K562 (cell line): ENCODE data around the gene EPB41L4B. TPM values are rescaled to one million over a fixed set of nuclear protein-coding genes. Genes with fewer than 3 reads are reported as not detected.

Experiments
- ATAC-seq: fragments of 200-7000 bp; cut with Tn5 transposase; 3 replicates; pipeline ENCODE4 v1.9.1; 2020; ENCODE audit warnings: moderate library complexity
- BruUV-seq: library from RNA; stranded (reverse); fragments of 400-500 nt; replicated peaks from 2 replicates; lab custom pipeline; 2021; lab: Mats Ljungman, UMichigan
- CTCF ChIA-PET: fragments of 300-600 bp; formaldehyde crosslinking; extraction: SDS; loops from one replicate; lab custom pipeline; 2021; ENCODE audit warnings: low intra/inter-chr PET ratio; lab: Yijun Ruan, JAX
- POLR2A ChIA-PET: fragments of 300-600, 350-650 bp; sonication (Branson Sonifier 250); formaldehyde crosslinking; extraction: SDS; loops from one replicate; lab custom pipeline; 2021; ENCODE audit warnings: antibody characterized with exemption, inconsistent platforms; lab: Yijun Ruan, JAX
- DNase-seq, 4 experiments: peaks; one replicate each; pipeline versions ENCODE4 v3.0.0 to v3.0.0-alpha.2; 2011 to 2018; ENCODE audit warnings: low spot score in 3 of 4, mixed read lengths in 3 of 4; ENCODE audit errors: extremely low read depth in 1 of 4
- FAIRE-seq: peaks from 2 replicates; lab custom pipeline; 2011; peaks lifted over from hg19 to GRCh38; lab: Jason Lieb, UNC
- H2AFZ ChIP-seq: 2 replicates; pipeline ENCODE4 v1.6.0; 2011; ENCODE audit warnings: low read depth, low read length, control low read depth, inconsistent platforms
- H3K27ac ChIP-seq: fragments of 200-600 bp; 3 replicates; pipeline ENCODE4 v1.8.0; 2011; ENCODE audit warnings: low read depth, mild to moderate bottlenecking, control low read depth, inconsistent platforms, low read length, moderate library complexity, mixed read lengths; ENCODE audit errors: extremely low read depth
- H3K27me3 ChIP-seq, 2 experiments: fragments of 300-600 bp in 1 of 2; 2 replicates in 1 of 2; 3 replicates in 1 of 2; pipeline versions ENCODE4 v1.6.0 to v1.8.0; 2011; ENCODE audit warnings: inconsistent platforms in 2 of 2, low read length in 2 of 2, mild to moderate bottlenecking in 1 of 2, mixed read lengths in 1 of 2, moderate library complexity in 1 of 2; ENCODE audit not compliant: control insufficient read depth in 2 of 2, insufficient read depth in 2 of 2
- H3K36me3 ChIP-seq: fragments of 300-600 bp; 3 replicates; pipeline ENCODE4 v1.8.0; 2011; ENCODE audit warnings: mild to moderate bottlenecking, low read length, inconsistent platforms; ENCODE audit not compliant: control insufficient read depth, insufficient read depth
- H3K4me1 ChIP-seq, 2 experiments: fragments of 200-600 bp in 1 of 2; replicated peaks in 1 of 2; 2 replicates in 1 of 2; 3 replicates in 1 of 2; pipeline versions ENCODE4 v1.5.1 to v1.8.0; 2011; ENCODE audit warnings: inconsistent platforms in 2 of 2, low read length in 2 of 2, mild to moderate bottlenecking in 1 of 2, mixed read lengths in 1 of 2, moderate library complexity in 1 of 2; ENCODE audit not compliant: control insufficient read depth in 2 of 2, insufficient read depth in 2 of 2
- H3K4me2 ChIP-seq: 2 replicates; pipeline ENCODE4 v1.6.1; 2011; ENCODE audit warnings: low read length, control low read depth, inconsistent platforms, mixed read lengths; ENCODE audit not compliant: insufficient read depth
- H3K4me3 ChIP-seq: fragments of 200-600 bp; sonication (generic), shearing (Covaris generic); 2 replicates; pipeline ENCODE4 v1.5.1; 2016; ENCODE audit warnings: control low read depth, inconsistent platforms
- H3K79me2 ChIP-seq: fragments of 200-600 bp; 3 replicates; pipeline ENCODE4 v1.8.0; 2011; ENCODE audit warnings: low read length, inconsistent platforms; ENCODE audit not compliant: control insufficient read depth, insufficient read depth
- H3K9ac ChIP-seq, 2 experiments: 2 replicates each; pipeline versions ENCODE4 v1.6.0 to v1.6.1; 2011; ENCODE audit warnings: low read depth in 2 of 2, low read length in 2 of 2, control low read depth in 1 of 2, inconsistent platforms in 1 of 2, mild to moderate bottlenecking in 1 of 2, mixed read lengths in 1 of 2; ENCODE audit not compliant: insufficient read depth in 1 of 2
- H3K9me1 ChIP-seq: one replicate; pipeline ENCODE4 v1.6.0; 2011; ENCODE audit warnings: inconsistent platforms, mild to moderate bottlenecking, low read length, moderate library complexity; ENCODE audit not compliant: control insufficient read depth, insufficient read depth
- H3K9me3 ChIP-seq: replicated peaks from 2 replicates; pipeline ENCODE4 v1.5.1; 2011; ENCODE audit warnings: low read depth, low read length, inconsistent platforms; ENCODE audit not compliant: control insufficient read depth, insufficient read depth
- H4K20me1 ChIP-seq: replicated peaks from 2 replicates; pipeline ENCODE4 v1.6.1; 2011; ENCODE audit warnings: low read length, inconsistent platforms, mixed read lengths; ENCODE audit not compliant: control insufficient read depth, insufficient read depth
- EZH2 ChIP-seq: IDR thresholded peaks from 2 replicates; pipeline ENCODE4 v1.6.1; 2012; ENCODE audit warnings: low read depth, mild to moderate bottlenecking, inconsistent platforms, low read length, borderline replicate concordance
- FOXP4 ChIP-seq: sonication (generic); formaldehyde crosslinking; IDR thresholded peaks from 2 replicates; pipeline ENCODE4 v1.8.0; 2022; ENCODE audit warnings: mild to moderate bottlenecking, missing genetic modification reagents, borderline replicate concordance
- HDAC3 ChIP-seq: fragments of 450-650 bp; IDR thresholded peaks from 2 replicates; pipeline ENCODE4 v1.6.1; 2018; ENCODE audit warnings: borderline replicate concordance, mild to moderate bottlenecking, moderate library complexity; ENCODE audit not compliant: partially characterized antibody
- JUN ChIP-seq, 2 experiments: sonication (generic) in 1 of 2; formaldehyde crosslinking in 1 of 2; IDR thresholded peaks; 2 replicates each; pipeline versions ENCODE4 v1.6.1 to v1.8.0; 2012 to 2022; ENCODE audit warnings: borderline replicate concordance in 2 of 2, mild to moderate bottlenecking in 2 of 2, improper control_type of control experiment in 1 of 2, low read depth in 1 of 2, low read length in 1 of 2, missing genetic modification reagents in 1 of 2
- KLF6 ChIP-seq: fragments of 250-450 bp; sonication (Bioruptor Pico); IDR thresholded peaks from 2 replicates; pipeline ENCODE4 v1.4.0; 2020; ENCODE audit warnings: mild to moderate bottlenecking, moderate library complexity, borderline replicate concordance
- LEF1 ChIP-seq: fragments of 450-650 bp; IDR thresholded peaks from 2 replicates; pipeline ENCODE4 v1.6.1; 2016; ENCODE audit warnings: mild to moderate bottlenecking
- MNT ChIP-seq, 2 experiments: fragments of 450-650 bp; conservative IDR thresholded peaks; 2 replicates each; pipeline ENCODE4 v1.6.1; 2017; ENCODE audit warnings: mild to moderate bottlenecking in 2 of 2, moderate library complexity in 2 of 2
- NCOR1 ChIP-seq: fragments of 450-650 bp; IDR thresholded peaks from 2 replicates; pipeline ENCODE4 v1.6.1; 2016; ENCODE audit warnings: mild to moderate bottlenecking, moderate library complexity
- NFRKB ChIP-seq: fragments of 450-650 bp; IDR thresholded peaks from 2 replicates; pipeline ENCODE4 v1.6.1; 2016; ENCODE audit warnings: low read depth
- RBM25 ChIP-seq: fragments of 200-400 bp; formaldehyde crosslinking; IDR thresholded peaks from 2 replicates; pipeline ENCODE4 v1.6.1; 2018; ENCODE audit warnings: low read length, low read depth, moderate library complexity; ENCODE audit not compliant: severe bottlenecking
- RBM39 ChIP-seq: fragments of 200-400 bp; formaldehyde crosslinking; optimal IDR thresholded peaks from 2 replicates; pipeline ENCODE3; 2018; ENCODE audit warnings: low read depth, low read length
- RFX5 ChIP-seq: IDR thresholded peaks from 2 replicates; pipeline ENCODE4 v1.6.1; 2011; ENCODE audit warnings: low read depth, mild to moderate bottlenecking, improper control_type of control experiment, low read length
- TAF7 ChIP-seq: fragments of 450-650 bp; IDR thresholded peaks from 2 replicates; pipeline ENCODE4 v1.6.1; 2016; ENCODE audit warnings: missing genetic modification characterization, missing compliant biosample characterization
- U2AF1 ChIP-seq: fragments of 200-400 bp; formaldehyde crosslinking; optimal IDR thresholded peaks from 2 replicates; pipeline ENCODE3; 2017; ENCODE audit warnings: mild to moderate bottlenecking, low read depth, low read length, moderate library complexity
- ZBTB17 ChIP-seq: fragments of 450-650 bp; formaldehyde crosslinking; IDR thresholded peaks from 2 replicates; pipeline ENCODE4 v1.4.0; 2020; ENCODE audit warnings: mild to moderate bottlenecking
- ZNF217 ChIP-seq: sonication (generic); formaldehyde crosslinking; IDR thresholded peaks from 2 replicates; pipeline ENCODE4 v1.8.0; 2022; ENCODE audit warnings: mild to moderate bottlenecking, missing genetic modification reagents
- ZNF277 ChIP-seq: fragments of 250-450 bp; sonication (Bioruptor Pico); IDR thresholded peaks from 2 replicates; pipeline ENCODE4 v1.8.0; 2022; ENCODE audit warnings: inconsistent platforms, mild to moderate bottlenecking, moderate library complexity, borderline replicate concordance
- ZNF589 ChIP-seq: fragments of 200-800 bp; sonication (Bioruptor generic); IDR thresholded peaks from 2 replicates; pipeline ENCODE4 v1.6.1; 2016; ENCODE audit warnings: low read depth, missing genetic modification characterization, missing compliant biosample characterization
- WGBS: fragments of 100-300 bp; shearing (Covaris generic); methylation state at CpG from one replicate; pipeline ENCODE4 v1.1.6; 2016; ENCODE audit warnings: low coverage, mixed read lengths; ENCODE audit not compliant: insufficient coverage; ENCODE audit errors: missing lambda C conversion rate; 5-methylcytosine and 5-hydroxymethylcytosine counted together
- in situ Hi-C: fragments of 300-500 bp; cut with MboI; formaldehyde crosslinking; loops from 4 replicates; pipeline ENCODE4 v1.15.0; 2018; ENCODE audit warnings: inconsistent platforms, mixed read lengths
- intact Hi-C: fragments of 100-400 bp; cut with micrococcal nuclease; formaldehyde crosslinking; loops from 2 replicates; pipeline ENCODE4 v1.14.2; 2022
- polyA plus RNA-seq, 8 experiments: library from polyadenylated mRNA; depleted of rRNA in 4 of 8; stranded (reverse) in 5 of 8; unstranded in 3 of 8; fragments of >200 nt; fragmentation: Nextera tagmentation in 2 of 8; fragmentation: Illumina TruSeq in 1 of 8; extraction: Ambion mirVana in 2 of 8; extraction: Trizol in 1 of 8; gene quantifications; 2 replicates each; pipeline versions ENCODE4 v1.2.1 to v1.2.3, GENCODE V29; 2011 to 2014; ENCODE audit warnings: inconsistent platforms in 1 of 8, missing spikeins in 1 of 8
- total RNA-seq, 7 experiments: library from RNA; depleted of rRNA in 6 of 7; stranded (reverse); fragments of >200 nt in 6 of 7; fragmentation: Illumina TruSeq in 2 of 7; extraction: Trizol in 2 of 7; gene quantifications; 2 replicates each; pipeline versions ENCODE4 v1.2.1 to v1.2.3, GENCODE V29; 2011 to 2021; ENCODE audit warnings: low replicate concordance in 1 of 7

The EPB41L4B gene
- total and polyA plus RNA-seq, 9 of the 15 experiments (the other 6 are each of a cell fraction or from before 2014, with no cell fraction given), result 0.09 to 0.38 (median 0.21) TPM

DNA sequence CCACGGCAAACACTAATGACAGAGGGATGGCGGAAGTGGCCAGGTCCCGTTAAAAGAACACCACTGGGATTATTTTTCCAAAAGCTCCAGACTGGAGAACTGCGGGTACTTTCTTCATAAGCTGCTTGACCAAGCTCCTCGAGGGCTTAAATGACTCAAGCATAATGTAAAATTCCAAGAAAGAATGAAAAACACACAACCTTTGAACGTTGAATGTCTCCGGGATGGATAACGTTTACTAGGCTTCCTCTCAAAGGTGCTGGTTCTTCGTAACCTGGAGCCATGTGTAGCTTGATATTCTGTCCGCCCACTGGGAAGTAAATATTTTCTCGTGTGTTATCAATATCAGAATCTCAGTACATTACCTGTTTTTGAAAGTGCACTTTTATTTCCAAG is 67.6 kb downstream of the EPB41L4B start (continued):
- TF ChIP-seq ZNF589 (CRISPR knock-in tag) (no peak), RBM25 (no peak), FOXP4 (CRISPR knock-in tag) (no peak), U2AF1 (no peak)

DNA sequence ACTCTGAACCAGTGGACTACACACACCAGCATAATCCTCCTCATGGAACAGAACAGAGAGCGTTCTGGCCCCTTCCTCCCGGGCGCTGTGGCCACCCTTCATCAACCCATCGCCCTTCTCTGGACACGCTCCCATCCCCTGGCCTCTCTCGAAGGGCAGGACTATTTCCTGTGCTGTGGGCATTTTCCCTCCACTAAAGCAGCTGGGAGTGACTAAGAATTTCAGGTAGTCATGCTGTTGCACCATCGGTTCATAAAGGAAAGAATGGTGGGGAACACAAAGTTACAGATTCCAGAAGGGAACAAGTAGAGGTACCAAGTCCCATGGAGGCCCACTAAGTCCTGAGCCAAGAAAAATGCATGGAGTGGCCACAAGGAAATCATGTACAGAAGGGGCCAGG is 68.6 kb downstream of the EPB41L4B start:
- DNase-seq (no peak), ATAC-seq (no peak)
- no peak for TF ChIP-seq ZNF277 (CRISPR knock-in tag)
- TF ChIP-seq RFX5, result no peak
- TF ChIP-seq EZH2, result no peak
- no peak for TF ChIP-seq KLF6 (CRISPR knock-in tag)
- TF ChIP-seq ZBTB17 (CRISPR knock-in tag), result no peak
- TF ChIP-seq ZNF217 (CRISPR knock-in tag), result no peak
- TF ChIP-seq LEF1, result no peak
- TF ChIP-seq JUN (IDR thresholded peaks at IDR 0.05; ENCODE audit: borderline replicate concordance, low read depth, low read length), result no peak
- no peak for TF ChIP-seq JUN (CRISPR knock-in tag; IDR thresholded peaks at IDR 0.05; ENCODE audit: borderline replicate concordance)
- TF ChIP-seq MNT (conservative IDR thresholded peaks at IDR 0.05), result no peak
- TF ChIP-seq RBM39, result no peak
- TF ChIP-seq NFRKB, result no peak
- TF ChIP-seq TAF7 (tag), result no peak
- TF ChIP-seq NCOR1, result no peak
- no peak for TF ChIP-seq HDAC3

More for the DNA sequence above, 68.6 kb downstream of the EPB41L4B start:
- Histone ChIP-seq H3K79me2 (no peaks in the 10 kb centered on the region), H3K27me3 (peaks cover 49 to 50% of the 10 kb centered on the region in 2 experiments), H4K20me1 (no peaks in the 10 kb centered on the region), H3K9ac (no peak overlapping the region), H3K9me3 (no peaks in the 10 kb centered on the region), H3K27ac (no peak overlapping the region), H3K9me1 (no peaks in the 10 kb centered on the region), H3K4me2 (no peak overlapping the region), H3K36me3 (no peaks in the 10 kb centered on the region), H3K4me1 (peaks cover 0 to 2% of the 10 kb centered on the region in 2 experiments; a peak in 2 of 5 replicates), H3K4me3 (no peak overlapping the region), H2AFZ (no peak overlapping the region)
- ChIA-PET CTCF (no interaction called here), POLR2A (no interaction called here)
- intact Hi-C loops (no loop called here), in situ Hi-C loops (no loop called here)
- no peak for FAIRE-seq
- WGBS, result 4% methylated on average over 7 of the region's 7 CpGs
- no TSS peak for BruUV-seq
